GM21447 (cell line): ENCODE data around the gene GXYLT2.
"Not testable (repeated sequence)": the region's sequence is repeated elsewhere in the genome, so short reads cannot be mapped to it uniquely, and the experiment has no call there.

Source experiments
- ATAC-seq: cut with Tn5 transposase; IDR thresholded peaks from one replicate; pipeline ENCODE4 v1.9.1; 2021; ENCODE audit not compliant: unreplicated experiment

Gene GXYLT2

DNA sequence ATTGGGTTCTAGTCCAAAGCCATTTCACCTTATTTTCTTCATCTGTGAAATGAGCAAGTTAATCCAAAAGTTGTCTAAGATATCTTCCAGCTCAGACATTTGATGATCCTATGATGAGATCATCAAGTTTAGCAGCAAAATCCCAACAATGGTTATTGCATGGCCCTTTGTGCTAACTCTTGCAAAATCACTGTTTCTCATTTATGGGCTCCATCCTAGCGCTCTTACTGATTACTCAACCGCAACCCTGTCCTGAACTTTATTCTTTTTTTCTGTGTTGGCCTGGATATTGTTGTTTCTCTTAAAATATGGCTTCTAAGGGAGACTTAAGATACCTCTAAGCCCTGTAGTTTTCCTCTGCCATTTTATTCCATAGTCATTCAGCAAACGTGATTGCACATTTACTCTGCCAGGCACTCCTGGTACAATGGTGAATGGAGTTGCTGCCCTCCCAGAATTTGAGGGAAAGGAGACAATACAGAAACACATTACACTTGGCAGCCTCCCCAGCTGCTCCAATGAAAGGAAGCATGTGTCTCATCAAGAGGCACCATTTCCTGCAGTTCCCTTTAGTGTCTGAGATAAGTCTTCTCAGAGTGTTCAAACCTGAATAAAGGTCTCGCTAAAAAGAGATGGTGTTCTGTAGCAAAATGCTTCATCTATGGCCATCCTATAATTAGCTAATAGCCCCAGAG lies 4.4 kb downstream of the GXYLT2 start:
- no peak for ATAC-seq

- no peak for ATAC-seq
Measured at GRCh38 chr3:72892870-72893269, 5.0 kb downstream of the GXYLT2 start.

- ATAC-seq: no peak
Measured at GRCh38 chr3:72894976-72895552, 7.2 kb downstream of the GXYLT2 start.

DNA sequence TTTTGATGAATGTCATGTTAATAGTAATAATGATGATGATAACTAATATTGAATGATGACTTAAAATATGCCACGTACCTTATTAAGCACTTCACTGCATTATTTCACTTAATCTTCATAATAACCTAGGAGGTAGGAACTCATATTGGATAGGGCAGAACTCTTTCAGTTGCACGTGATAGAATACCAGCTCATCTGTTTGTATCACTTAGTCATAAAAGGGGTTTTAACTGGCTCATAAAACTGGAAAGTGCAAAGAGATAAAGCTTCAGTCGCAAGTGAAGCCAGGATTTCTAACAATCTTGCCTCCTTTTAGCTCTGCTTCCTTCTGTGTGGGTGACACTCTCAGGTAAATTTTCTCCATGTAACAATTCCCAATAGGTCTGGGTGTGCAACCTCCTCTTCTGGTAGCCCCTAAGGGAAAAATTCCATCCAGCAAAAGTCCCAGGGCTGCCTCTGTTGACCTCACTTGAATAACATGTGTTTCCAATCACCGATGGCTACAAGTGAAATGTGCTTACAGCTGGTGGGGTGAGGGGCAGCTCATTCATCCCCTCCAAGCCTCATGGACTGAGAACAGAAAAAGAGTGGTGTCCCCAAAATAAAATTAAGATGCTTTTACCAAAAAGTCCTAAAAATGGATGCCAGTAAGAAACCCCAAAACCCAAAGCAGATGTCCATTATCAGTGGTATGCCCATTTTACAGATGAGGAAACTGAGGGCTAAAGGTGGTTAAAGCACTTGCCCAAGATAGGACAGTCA lies 9.3 kb downstream of the GXYLT2 start:
- no peak for ATAC-seq

GRCh38 chr3:72897758-72898007 lies 9.8 kb downstream of the GXYLT2 start:
- no peak for ATAC-seq

- no peak for ATAC-seq
Measured at GRCh38 chr3:72899349-72899765, 11.5 kb downstream of the GXYLT2 start.

DNA sequence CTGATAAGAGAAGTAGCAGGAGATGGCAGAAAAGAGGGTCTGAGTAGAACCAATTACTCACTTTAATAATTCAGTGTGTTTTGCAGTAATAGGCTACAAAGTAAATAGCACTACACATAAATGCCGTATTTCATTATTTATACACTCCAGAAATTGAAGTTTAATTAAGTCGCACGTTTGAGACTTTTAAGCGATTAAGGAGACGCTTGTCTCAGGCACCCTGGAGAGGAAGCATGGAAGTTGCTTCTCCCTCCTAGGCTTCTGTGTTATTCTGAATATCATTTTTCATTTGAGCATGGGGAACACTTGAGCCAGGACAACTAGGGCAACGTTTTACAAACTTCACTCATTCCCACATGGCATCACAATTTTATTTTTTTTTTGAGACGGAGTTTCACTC lies 12.2 kb downstream of the GXYLT2 start:
- no peak for ATAC-seq

GRCh38 chr3:72901840-72902239 lies 14.0 kb downstream of the GXYLT2 start:
- no peak for ATAC-seq

GRCh38 chr3:72903004-72903403 lies 15.2 kb downstream of the GXYLT2 start:
- ATAC-seq: no peak

GRCh38 chr3:72904163-72904562 lies 16.3 kb downstream of the GXYLT2 start:
- ATAC-seq: no peak

GRCh38 chr3:72906154-72906553 lies 18.3 kb downstream of the GXYLT2 start:
- ATAC-seq: no peak

GRCh38 chr3:72907131-72907711 lies 19.4 kb downstream of the GXYLT2 start:
- ATAC-seq: no peak

- ATAC-seq: no peak
Measured at GRCh38 chr3:72907731-72908620, 20.1 kb downstream of the GXYLT2 start.

GRCh38 chr3:72909591-72909990 lies 21.7 kb downstream of the GXYLT2 start:
- ATAC-seq: no peak

GRCh38 chr3:72912532-72912931 lies 24.7 kb downstream of the GXYLT2 start:
- no peak for ATAC-seq

DNA sequence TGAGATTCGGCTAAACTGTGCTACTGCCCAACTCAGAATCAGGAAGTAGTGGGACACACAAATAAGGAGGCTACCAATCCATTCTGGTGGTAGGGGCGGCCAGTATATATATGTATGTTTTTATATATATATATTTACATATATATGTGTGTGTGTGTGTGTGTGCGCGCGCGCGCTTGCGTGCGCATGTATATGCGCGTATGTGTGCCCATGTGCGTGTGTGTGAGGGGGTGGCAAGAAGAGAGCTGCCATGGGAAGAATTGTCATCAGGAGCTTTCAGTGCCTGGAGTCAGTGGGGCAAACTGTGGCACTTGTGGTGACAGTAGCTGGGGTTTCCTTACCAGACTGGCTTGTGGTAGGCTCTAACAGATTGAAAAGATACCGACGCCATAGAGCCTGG lies 26.5 kb downstream of the GXYLT2 start:
- ATAC-seq: no peak

DNA sequence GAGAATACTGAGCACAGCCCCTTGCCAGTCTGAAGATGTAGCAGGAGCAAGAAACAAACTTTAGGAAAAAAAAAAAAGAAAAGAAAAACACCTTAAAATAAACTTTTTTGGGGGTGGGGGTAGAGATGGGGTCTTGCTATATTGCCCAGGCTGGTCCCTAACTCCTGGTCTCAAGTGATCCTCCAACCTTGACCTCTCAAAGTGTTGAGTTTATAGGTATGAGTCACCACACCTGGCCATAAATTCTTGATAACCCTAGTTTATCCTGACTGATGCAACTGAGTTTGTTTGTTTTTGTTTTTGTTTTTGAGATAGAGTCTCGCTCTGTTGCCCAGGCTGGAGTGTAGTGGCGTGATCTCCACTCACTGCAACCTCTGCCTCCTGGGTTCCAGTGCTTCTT lies 28.4 kb downstream of the GXYLT2 start:
- no peak for ATAC-seq

DNA sequence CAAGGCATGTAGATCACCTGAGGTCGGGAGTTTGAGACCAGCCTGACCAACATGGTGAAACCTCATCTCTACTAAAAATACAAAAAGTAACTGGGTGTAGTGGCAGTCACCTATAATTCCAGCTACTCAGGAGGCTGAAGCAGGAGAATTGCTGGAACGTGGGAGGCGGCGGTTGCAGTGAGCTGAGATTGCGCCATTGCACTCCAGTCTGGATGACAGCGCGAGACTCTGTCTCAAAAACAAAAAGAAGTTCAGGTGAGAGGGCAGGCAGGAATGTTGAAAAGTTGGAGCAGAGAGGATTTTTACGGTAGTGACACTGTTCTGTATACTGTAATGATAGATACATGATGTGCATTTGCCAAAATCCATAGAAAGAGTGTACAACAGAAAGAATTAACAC lies 31.7 kb downstream of the GXYLT2 start:
- ATAC-seq: no peak

- ATAC-seq: no peak
Measured at GRCh38 chr3:72924055-72924454, 36.2 kb downstream of the GXYLT2 start.

DNA sequence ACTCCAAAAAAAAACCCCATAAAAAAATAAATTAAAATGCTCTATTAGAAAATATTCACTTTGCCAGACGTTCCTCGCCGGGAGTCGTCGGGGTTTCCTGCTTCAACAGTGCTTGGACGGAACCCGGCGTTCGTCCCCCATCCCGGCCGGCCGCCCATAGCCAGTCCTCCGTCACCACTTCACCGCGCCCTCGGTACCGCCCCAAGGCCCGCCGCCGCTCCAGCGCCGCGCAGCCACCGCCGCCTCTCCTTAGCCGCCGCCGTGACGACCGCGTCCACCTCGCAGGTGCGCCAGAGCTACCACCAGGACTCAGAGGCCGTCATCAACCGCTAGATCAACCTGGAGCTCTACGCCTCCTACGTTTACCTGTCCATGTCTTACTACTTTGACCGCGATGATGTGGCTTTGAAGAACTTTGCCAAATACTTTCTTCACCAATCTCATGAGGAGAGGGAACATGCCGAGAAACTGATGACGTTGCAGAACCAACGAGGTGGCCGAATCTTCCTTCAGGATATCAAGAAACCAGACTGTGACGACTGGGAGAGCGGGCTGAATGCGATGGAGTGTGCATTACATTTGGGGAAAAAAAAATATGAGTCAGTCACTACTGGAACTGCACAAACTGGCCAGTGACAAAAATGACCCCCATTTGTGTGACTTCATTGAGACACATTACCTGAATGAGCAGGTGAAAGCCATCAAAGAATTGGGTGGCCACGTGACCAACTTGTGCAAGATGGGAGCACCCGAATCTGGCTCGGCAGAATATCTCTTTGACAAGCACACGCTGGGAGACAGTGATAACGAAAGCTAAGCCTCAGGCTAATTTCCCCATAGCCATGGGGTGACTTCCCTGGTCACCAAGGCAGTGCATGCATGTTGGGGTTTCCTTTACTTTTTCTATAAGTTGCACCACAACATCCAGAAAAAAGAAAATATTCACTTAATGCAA lies 41.2 kb downstream of the GXYLT2 start:
- ATAC-seq: not testable (repeated sequence)
